GM19351 (cell line): ENCODE results near the gene CDH13.

Experiments used
- ATAC-seq: cut with Tn5 transposase; IDR thresholded peaks from one replicate; pipeline ENCODE4 v1.9.1; 2021; ENCODE audit warnings: mild to moderate bottlenecking, moderate library complexity; ENCODE audit not compliant: unreplicated experiment

CDH13 gene

DNA sequence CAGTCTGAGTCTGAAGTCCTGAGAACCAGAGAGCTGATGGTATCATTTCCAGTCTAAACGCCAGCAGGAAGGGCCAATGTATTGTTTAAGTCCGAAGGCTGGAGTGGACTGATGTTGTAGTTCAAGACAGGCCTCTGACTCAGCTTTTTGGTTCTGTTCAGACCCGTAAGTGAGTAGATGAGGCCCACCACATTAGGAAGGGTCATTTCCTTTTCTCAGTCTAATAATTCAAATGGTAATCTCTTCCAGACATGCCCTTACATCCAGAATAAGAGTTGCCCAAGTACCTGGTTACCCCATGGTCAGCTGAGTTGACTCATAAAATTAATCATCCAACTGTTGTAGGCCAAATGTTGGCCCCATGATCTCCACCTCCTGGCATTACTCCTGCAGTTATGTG, 738.4 kb downstream of the CDH13 start:
- no peak for ATAC-seq

DNA sequence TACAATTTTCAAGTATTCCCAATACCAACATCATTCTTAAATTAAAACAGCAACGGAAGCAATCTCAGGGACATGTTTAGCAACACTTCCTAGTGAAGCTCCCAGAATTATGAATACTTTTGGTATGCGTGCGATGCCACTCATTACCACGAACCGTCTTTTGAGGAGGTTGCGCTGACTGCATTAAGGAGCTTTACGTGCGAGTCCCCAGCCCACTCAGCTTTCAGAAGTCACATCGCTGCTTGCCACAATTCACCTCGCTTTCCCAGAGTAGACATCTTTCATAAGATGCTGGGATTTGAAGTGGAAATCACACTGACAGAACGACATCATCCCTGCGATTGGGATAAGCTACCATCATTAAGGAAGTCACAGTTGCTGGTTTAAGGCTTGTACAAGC, 739.5 kb downstream of the CDH13 start:
- no peak for ATAC-seq

DNA sequence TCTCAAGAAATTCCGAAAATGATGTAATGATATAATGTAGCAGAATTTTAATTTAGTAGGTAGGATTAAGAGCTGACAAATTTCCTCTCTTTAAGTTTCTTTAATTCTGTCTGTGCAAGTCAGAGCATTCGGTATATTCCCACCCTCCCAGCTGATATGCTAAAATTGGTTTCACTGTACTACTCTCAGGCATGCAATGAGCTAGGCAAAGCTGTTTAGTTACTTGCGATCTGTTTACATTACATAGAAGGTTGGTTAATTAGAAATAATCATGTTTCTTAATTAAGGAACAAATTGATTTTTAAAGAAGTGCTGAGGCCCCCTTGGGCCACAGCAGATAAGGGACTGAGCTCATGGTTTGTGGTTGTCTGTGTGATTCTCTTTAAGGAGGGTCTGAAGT, 748.2 kb downstream of the CDH13 start:
- no peak for ATAC-seq

DNA sequence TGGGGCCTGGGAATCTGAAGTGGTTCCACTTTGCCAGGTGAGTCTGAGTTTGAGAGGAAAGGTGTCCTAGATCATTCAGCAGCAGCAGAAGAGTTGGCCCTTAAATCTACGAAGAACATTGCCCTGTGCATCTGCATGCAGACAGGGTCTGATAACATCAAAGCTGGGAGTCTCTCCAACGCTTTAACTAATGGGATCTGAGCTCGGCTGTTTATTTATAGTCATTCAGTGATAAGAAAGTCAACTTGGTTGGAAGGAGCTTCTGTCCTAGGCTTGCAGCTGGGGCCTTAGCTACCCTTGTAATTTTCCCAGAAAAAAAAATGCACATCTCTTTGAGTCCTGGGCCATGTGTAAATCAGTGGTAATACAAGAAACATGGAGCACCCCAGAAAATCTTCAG, 763.0 kb downstream of the CDH13 start:
- ATAC-seq: no peak

DNA sequence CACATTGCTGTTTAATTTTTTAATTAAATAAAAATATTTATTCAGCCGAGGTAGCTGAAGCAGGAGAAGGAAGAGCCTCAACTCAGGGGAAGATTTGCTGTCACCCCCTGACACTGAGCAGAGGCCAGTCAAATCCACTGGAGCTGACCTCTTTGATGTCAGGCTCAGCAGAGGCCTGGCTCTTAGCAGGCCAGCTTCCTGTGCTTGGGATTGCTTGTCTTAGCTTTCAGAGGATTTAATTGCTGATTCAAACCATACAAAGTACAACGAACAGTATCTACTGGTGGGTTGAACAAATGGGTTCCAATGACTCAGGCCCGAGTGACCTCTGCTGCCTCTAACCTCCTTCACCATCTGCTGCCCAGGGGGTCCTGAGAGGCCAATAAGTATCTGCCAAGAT, 764.0 kb downstream of the CDH13 start:
- no peak for ATAC-seq

DNA sequence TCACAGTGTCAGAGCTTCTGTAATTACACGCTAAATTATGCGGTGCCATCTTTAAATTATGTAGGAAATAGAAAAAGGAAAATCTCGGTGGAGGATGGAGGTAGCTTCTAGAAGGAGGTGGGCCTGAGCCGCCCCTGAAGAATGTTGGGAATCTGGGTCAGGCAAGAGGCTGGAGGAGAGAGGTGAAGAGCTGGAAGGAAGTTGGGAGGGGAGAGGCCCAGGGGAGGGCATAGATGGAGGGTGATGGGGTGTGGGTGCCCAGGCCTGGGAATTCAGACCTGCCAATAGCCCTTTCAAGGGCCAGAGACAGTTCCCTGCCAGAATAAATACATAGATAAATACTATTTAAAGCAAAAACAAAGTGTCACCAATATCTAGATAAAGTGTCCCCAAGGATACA, 766.0 kb downstream of the CDH13 start:
- ATAC-seq: no peak

DNA sequence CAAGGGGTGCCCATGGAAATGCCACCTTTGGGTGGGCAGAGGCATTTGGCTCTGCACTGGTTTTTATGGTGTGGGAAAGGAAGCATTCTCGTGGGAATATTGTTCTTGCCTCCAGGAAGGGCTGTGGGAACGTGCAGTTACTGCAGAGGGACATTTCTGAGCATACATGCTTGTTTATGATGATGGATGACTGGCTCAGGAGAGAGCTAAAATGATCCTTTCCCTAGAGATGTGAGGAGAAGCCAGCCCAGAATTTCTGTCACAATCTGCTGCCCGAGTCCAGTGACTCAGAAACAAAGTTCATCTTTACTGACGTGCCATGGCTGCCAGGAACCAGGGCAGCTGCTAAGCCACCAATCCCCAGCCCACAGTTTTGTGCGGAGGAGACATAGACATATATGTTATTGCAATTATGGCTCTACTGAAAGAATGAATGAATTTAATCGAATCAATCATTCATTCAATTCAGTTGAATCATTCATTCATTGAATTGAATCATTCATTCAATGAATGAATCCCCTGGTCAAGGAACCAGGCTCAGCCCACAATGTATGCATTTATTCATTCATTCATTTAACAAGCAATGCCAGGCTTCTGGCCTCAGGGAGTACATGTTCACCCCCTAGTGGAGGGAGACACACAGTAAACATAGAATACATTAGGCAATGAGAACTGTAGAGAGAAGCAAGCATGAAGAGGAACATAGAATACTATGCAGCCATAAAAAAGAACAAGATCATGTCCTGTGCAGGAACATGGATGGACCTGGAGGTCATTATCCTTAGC, 766.6 kb downstream of the CDH13 start:
- ATAC-seq: no peak

DNA sequence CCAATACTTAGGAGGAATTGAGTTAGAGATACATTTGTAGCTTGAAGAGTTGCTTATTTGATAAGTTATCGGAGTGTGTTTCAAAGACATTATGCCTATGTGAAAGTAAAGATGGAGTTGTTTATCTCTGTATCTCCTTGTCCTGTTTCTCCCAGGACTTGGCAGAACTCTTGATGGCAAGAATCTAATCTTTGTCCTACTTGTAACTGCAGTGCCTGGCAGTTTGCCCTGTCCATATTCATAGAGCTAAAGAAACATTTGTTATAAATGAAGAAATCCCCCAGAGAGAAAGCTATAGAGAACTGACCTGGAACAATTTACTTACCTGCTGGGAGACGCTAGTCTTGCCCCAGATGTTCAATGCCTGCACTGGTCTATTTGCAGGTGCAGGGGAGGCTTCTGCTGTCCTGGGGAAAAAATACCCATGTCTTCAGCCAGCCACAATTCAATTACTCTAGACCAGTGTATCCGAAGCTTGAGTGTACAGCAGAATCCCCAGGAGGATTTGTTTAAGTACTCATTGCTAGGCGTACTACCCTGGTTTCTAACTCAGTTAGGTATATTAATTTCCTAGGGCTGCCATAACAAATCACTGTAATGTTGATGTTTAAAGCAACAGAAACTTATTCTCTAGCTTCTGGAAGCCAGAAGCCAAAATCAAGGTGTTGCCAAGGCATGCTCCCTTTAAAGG, 771.0 kb downstream of the CDH13 start:
- no peak for ATAC-seq

DNA sequence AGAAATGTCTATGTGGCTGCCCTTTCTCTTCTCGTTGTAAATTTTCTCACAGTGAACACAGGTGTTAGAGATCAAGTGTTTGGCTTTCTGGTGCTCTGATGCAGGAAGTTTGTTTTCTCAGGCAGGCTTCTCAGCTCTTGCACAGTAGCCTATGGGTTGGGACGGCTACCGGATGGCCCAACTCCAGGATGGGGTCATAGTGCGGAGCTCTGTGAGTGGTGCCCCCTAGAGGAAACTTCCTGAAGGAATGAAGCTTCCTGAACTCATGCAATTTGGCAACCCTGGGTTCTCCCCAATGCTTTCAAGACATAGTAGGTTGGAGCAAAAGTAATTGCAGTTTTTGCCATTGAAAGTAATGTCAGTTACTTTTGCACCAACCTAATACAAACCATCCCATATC, 773.5 kb downstream of the CDH13 start:
- ATAC-seq: no peak

DNA sequence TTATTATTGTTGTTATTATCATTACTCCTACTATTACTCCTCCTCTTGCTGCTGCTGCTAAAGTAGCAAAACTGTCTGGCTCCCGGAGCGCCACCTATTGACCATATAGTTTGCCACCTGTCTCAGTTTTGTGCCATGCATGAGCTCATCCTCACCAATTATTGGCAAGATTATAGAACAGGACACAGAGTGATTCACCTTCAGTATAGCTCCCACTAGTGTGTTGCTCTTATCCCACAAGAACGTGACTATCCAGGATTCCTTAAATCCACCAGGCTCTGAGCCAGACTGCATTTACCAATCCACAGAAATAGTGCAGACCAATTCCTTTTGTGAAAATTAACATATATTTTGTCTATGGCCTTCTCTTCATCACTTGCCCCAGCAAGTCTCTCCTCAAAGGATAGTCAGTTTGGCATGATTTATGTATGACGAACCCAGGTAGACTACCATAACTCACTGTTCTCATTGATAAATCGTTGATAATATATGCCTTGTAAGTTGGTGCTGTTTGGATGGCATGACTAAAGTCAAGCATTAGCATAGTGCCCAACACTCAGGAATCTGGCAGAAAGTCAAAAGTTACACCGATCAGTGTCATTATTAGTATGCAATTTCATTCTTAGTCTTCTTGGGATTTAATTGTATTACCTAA, 775.5 kb downstream of the CDH13 start:
- no peak for ATAC-seq

DNA sequence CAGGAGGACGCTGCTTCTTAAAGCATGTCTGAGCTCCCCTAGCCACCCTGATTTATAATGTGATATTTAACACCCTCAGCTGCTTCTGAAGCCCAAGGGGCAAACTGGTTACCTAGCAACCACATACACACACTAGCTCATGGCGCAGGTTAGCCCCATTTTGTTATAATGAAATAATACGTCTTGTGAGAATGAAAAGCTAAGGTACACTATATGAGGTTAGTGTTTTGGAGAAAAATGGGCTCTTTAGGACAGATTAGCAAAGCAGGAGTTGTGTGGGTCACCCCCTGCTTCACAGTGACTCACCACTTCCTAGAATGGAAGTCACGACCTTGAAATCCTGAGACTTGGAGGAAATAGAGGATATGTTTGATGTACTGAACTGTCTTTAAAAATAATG, 776.2 kb downstream of the CDH13 start:
- no peak for ATAC-seq

DNA sequence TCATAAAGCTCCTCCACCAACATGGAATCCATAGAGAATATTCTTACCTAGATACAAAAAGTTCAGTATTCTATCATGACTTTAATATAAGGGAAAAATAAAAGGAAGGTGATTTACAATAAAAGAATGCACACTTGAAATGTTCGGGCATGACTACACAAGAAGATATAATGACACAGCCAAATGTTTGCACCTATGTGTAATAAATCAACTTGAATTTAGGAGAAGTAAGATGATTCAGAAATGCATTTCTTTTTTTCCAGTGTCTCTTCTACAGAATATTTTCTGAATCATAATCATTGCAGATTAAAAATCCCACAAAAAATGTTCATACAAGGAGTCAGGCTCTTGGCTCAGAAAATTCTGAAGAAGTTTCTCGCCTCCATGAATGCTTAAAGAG, 777.0 kb downstream of the CDH13 start:
- no peak for ATAC-seq

DNA sequence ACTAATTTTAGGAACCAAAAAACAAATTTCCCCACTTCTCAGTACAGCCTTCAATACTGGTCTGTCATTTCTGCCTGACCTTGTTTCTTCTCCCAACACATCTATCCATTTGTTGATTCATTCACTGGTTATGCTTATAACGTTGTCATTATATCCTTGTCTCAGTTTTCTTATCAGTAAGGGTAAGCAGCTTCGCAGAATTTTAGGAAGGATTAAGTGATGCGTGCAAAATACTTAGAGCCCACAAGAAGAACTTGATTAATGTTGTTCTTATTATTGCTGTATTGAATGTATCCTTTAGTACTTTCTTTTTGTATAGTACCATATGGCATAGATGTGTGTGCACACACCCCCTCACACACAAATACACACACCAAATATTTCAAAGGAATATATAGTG, 777.5 kb downstream of the CDH13 start:
- no peak for ATAC-seq

DNA sequence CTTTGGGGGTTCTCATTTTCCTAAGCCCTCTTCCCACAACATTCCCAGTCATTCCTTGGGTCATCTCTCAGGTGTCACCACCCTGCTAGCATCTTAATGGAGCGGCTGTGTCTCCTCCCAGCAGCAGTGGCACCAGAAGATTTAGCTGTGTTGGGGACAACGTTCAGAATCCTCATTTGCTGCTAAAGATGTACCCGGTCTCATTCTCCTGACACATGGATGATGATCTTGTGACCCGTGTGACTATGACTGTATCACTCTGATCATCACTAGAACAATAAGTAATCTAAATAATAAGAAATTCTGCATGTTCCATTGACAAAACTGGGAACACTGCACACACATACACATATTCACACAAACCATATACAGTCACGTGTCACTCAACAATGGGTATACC, 781.2 kb downstream of the CDH13 start:
- ATAC-seq: no peak

DNA sequence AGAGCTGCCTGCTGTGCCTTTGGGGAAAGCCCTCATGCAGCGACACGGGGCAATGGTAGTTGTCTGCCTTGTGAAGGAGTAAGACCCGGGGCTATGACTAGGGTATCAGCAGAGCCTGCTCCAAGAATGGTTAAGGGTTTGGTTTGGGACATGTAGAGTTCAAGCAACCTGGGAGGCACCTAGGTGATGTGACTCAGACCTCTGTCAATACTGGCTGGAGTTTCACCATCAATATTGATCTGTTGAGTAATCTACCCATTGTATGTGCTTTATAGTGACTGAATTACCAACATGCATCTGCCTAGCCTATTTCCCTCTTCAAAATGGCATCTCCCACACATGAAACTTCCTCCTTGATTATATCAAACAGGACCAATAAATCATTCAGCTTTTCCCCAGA, 782.6 kb downstream of the CDH13 start:
- no peak for ATAC-seq

DNA sequence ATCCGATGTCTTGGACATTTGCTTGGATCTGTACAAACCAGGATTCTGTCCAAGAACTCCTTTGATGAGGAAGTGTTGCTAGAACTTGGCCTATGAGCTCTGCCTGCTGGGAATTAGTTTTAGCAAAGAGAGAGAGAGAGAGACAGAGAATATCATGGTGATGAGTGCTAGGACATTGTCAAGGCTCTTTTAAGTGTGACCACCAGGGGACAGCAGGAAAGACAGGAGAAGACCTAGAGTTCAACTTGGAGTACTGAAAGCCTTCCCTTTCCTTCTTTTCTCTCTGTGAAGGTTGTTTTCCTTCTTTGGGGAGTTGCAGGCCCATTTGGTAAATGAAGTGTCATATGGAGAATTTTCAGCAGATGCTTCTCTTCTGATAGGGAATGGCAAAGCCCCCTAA, 791.8 kb downstream of the CDH13 start:
- no peak for ATAC-seq

DNA sequence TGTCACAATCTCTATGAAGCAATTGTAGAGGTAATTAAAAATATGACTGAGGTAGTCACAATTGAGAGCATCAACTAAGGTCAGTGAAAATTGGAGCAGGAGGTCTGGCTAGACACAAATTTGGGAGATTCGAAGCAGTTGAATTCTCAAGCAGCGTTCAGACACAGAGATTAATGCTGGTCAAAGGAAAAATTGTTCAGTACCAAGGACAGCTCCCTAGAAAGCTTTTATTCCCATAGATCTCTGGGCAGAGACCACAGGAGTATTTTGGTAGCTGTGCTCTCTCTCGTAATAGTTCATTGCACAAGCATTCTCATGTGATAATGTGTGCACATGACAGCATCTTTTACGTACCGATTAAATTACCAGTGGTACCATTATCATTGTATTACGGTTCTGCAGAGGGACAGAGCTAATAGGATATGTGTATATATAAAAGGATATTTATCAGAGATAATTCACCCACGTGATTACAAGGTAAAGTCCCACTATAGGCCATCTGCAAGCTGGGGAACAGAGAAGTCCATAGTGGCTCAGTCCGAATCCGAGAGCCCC, 793.5 kb downstream of the CDH13 start:
- no peak for ATAC-seq

DNA sequence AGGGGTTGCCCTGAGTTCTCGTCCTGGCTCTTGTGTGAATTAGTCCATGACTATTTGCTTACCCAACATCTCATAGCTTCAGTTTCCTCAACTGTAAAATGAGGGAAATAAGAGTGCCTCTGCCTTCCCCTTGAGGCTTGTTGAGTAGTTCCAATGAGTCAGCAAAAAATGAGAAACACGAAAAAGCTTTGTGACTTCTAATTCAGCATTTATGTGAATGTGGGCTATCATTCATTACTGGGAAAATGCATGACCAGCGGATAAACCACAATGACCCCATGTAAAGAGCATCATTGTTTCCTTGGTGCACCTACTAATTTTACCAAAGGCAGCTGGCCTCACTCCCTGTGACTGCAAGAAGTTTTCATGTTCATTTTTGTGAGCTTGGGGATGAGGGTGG, 806.4 kb downstream of the CDH13 start:
- ATAC-seq: no peak

DNA sequence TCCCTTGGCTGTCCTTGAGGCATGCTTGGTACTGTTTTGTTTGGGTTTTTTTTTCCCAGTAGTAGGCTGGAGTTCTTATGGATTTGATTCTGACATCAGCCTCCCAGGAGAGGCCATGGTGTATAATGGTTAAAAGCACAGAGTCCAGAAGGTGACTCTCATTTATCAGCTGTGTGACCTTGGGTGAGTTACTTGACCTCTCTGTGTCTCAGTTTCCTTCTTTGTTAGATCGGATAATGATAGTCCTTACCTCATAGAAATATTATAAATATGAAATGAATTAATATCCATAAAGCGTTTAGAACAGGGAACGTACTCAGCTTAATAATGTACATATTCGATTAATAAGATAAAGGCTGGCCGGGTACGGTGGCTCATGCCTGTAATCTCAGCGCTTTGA, 810.3 kb downstream of the CDH13 start:
- ATAC-seq: no peak

DNA sequence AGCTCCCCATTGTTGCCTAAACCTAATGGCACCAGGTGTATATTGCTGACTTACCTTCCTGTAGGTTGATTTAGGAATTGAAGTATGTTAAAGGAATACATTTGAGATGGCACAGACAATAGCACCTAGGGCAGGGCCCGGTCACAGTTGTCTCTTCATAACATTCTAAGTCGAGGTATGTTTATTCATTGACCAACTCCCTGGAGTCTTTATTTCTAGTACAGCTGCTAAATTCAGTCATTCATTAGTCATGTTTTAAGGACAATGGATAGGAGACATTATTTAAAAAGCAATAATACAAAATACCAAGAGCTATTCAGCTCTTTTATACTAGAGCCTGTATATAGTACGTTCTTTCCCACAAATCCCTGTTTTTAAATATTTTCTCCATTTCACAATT, 811.6 kb downstream of the CDH13 start:
- ATAC-seq: no peak

DNA sequence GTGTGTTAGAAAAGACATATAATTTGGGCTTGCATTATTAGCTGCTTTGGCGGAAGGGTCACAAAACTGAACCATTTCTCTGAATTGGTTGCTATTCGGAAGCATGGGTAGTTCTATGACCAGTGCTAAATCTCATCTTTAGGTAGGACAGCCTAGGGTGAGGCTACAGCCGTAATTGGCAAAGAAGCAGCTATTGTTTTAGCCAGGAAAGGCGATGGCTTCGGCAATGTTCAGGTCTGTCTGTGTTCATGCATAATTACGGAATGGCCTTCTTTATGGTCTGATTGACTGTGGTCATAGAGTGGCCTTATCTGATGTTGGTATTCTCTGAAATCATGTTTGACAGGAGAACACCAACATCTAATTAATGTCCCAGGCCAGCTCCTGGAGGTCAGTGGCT, 812.6 kb downstream of the CDH13 start:
- ATAC-seq: no peak

DNA sequence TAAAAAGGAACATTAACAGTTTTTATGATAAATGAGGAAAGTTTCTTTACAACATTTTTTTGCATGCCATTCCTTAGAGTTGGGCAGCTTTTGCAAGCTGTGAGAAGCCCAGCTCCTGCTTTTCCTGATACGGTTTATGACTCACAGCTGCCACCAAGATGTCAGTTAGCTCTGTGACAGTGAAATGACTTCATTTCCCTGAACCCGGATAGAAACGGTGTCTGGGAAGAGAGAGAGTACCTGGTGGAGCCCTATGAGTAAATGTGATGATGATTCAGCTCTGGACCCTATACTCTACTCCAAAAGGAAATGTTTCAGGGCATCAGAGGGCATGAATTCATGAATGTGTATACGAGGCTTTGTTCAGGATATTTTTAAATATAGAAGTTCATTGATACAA, 814.7 kb downstream of the CDH13 start:
- no peak for ATAC-seq
